ENCODE measurements around the gene WAC. TPM values are rescaled to one million over a fixed set of nuclear protein-coding genes. Genes with fewer than 3 reads are reported as not detected.

Gene WAC
- total and polyA plus RNA-seq, 10 of the 15 experiments (the other 5 are each of a cell fraction or from before 2014, with no cell fraction given) = 26.5 to 131 (median 69.4) TPM

DNA sequence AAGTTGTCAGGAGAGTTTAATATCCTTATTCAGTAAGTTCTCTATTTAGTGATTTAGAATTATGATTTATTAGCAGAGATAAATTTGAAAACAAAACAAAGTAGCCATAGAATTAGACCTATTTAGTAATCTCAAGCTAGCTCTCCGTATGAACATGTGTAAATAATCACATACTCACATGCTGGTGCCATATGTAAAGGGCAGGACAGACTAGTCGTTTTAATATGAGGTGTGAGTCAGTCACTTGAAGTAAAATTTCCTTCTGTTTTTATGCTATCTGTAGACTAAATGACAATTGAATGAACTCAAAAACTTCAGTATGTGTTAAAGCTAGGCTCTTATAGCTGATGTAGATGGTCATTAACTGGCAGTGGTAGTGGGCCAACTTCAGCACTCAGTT, 67.1 kb downstream of the WAC start:
- POLR2A ChIA-PET = interaction anchor here (1.0 kb wide), 1 partner anchor 9 kb away, joined by 3 read pairs; no protein-coding TSS in a partner anchor
- intact Hi-C loops (cut with micrococcal nuclease; ENCODE audit: unreplicated experiment) = no loop called here

More for the DNA sequence above, 67.1 kb downstream of the WAC start:
- 58% methylated on average over 2 of the region's 2 CpGs for WGBS (ENCODE audit: insufficient coverage, insufficient replicate concordance, low lambda C conversion rate, missing lambda C conversion rate)
- H4K20me1 ChIP-seq (ENCODE audit: control insufficient read depth, insufficient read depth) = peaks cover 3% of the 10 kb centered on the region; the same call in 1 of the 2 replicates
- ATAC-seq = no peak
- ChIA-PET CTCF (interaction anchor here (1.6 kb wide), 1 partner anchor 54 kb away, joined by 3 read pairs; no protein-coding TSS in a partner anchor), RAD21 (ENCODE audit: unreplicated experiment) (no interaction called here), SMC1A (ENCODE audit: uncharacterized antibody, unreplicated experiment) (no interaction called here)
- no peak overlapping the region for H2AFZ ChIP-seq (ENCODE audit: control insufficient read depth, low read depth, low read length)
- no peaks in the 10 kb centered on the region for H3K27me3 ChIP-seq (replicated peaks in 1 of 2; ENCODE audit: control insufficient read depth in 2 of 2, insufficient read depth in 2 of 2, low read length in 1 of 2)
- BruUV-seq (replicated peaks) = no TSS peak
- no peaks in the 10 kb centered on the region for H3K9me3 ChIP-seq (replicated peaks; ENCODE audit: control insufficient read depth, insufficient read depth, low read length)
- H3K79me2 ChIP-seq (ENCODE audit: control insufficient read depth, insufficient read depth, low read length) = peaks cover 36% of the 10 kb centered on the region
- H3K4me2 ChIP-seq (ENCODE audit: control insufficient read depth, insufficient read depth) = no peak overlapping the region
- no peak for FAIRE-seq
- no peaks in the 10 kb centered on the region for H3K4me1 ChIP-seq (ENCODE audit: control insufficient read depth, insufficient read depth, low read length)
- H3K9ac ChIP-seq (ENCODE audit: control insufficient read depth, insufficient read depth, low read length) = no peak overlapping the region
- in situ Hi-C loops (cut with MboI) = no loop called here
- TF ChIP-seq NR2C1 (IDR thresholded peaks at IDR 0.05) = no peak
- no peak for TF ChIP-seq RCOR1 (conservative IDR thresholded peaks at IDR 0.05; ENCODE audit: low read depth, low read length)
- TF ChIP-seq CEBPB (IDR thresholded peaks at IDR 0.05; ENCODE audit: borderline replicate concordance in 1 of 2, low read depth in 2 of 2, low read length in 2 of 2) = no peak
- TF ChIP-seq ATF7 (IDR thresholded peaks at IDR 0.05; ENCODE audit: low read depth) = no peak
- TF ChIP-seq, protein P1, sequence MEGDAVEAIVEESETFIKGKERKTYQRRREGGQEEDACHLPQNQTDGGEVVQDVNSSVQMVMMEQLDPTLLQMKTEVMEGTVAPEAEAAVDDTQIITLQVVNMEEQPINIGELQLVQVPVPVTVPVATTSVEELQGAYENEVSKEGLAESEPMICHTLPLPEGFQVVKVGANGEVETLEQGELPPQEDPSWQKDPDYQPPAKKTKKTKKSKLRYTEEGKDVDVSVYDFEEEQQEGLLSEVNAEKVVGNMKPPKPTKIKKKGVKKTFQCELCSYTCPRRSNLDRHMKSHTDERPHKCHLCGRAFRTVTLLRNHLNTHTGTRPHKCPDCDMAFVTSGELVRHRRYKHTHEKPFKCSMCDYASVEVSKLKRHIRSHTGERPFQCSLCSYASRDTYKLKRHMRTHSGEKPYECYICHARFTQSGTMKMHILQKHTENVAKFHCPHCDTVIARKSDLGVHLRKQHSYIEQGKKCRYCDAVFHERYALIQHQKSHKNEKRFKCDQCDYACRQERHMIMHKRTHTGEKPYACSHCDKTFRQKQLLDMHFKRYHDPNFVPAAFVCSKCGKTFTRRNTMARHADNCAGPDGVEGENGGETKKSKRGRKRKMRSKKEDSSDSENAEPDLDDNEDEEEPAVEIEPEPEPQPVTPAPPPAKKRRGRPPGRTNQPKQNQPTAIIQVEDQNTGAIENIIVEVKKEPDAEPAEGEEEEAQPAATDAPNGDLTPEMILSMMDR (IDR thresholded peaks at IDR 0.05 in 2 of 3, conservative IDR thresholded peaks at IDR 0.05 in 1 of 3; ENCODE audit: control insufficient read depth in 2 of 3, extremely low read depth in 1 of 3, insufficient read depth in 1 of 3, low read depth in 3 of 3, low read length in 3 of 3) = no peak
- no peak for TF ChIP-seq HDGF (IDR thresholded peaks at IDR 0.05)
- TF ChIP-seq FOS (IDR thresholded peaks at IDR 0.05; ENCODE audit: borderline replicate concordance, extremely low read depth, insufficient read length) = no peak
- TF ChIP-seq NFYB (IDR thresholded peaks at IDR 0.05; ENCODE audit: insufficient read depth, low read depth, low read length) = no peak
- H3K4me3 ChIP-seq = no peak overlapping the region
- no peak overlapping the region for H3K27ac ChIP-seq (ENCODE audit: control insufficient read depth, insufficient read depth)
- H3K36me3 ChIP-seq (ENCODE audit: control insufficient read depth in 2 of 2, insufficient read depth in 2 of 2, low read length in 1 of 2) = peaks cover 3 to 31% of the 10 kb centered on the region in 2 experiments; a peak in 3 of 4 replicates
- no peak for DNase-seq (ENCODE audit: low read depth, low spot score)
